Islet precursor cell (in vitro differentiated cells): ENCODE measurements around the gene ABCB8.

Source experiments
- DNase-seq: peaks from one replicate; pipeline ENCODE4 v3.0.0-alpha.2; 2018

Gene ABCB8

GRCh38 chr7:151088856-151089699, 60.8 kb downstream of the ABCB8 start:
- peak; percentile 93 for DNase-seq

- no peak for DNase-seq
Observed at GRCh38 chr7:151089893-151090730, 61.9 kb downstream of the ABCB8 start.

GRCh38 chr7:151091003-151091402, 62.8 kb downstream of the ABCB8 start:
- DNase-seq, result no peak

- DNase-seq, result peak; percentile 80
Observed at GRCh38 chr7:151091431-151091830, 63.2 kb downstream of the ABCB8 start.

GRCh38 chr7:151091988-151092387, 63.7 kb downstream of the ABCB8 start:
- DNase-seq, result no peak

- DNase-seq, result no peak
Observed at GRCh38 chr7:151093748-151094147, 65.5 kb downstream of the ABCB8 start.

- DNase-seq, result no peak
Observed at GRCh38 chr7:151094675-151095074, 66.4 kb downstream of the ABCB8 start.

- no peak for DNase-seq
Observed at GRCh38 chr7:151095123-151095797, 67.0 kb downstream of the ABCB8 start.

GRCh38 chr7:151095828-151096475, 67.7 kb downstream of the ABCB8 start:
- DNase-seq, result no peak
